ENCODE data around the gene RNF224. TPM values are rescaled to one million over a fixed set of nuclear protein-coding genes. Genes with fewer than 3 reads are reported as not detected.
"Not testable (repeated sequence)": the region's sequence is repeated elsewhere in the genome, so short reads cannot be mapped to it uniquely, and the experiment has no call there.

Gene RNF224
- total RNA-seq, 1 donor from 2014 or later, result 2.7 TPM

DNA sequence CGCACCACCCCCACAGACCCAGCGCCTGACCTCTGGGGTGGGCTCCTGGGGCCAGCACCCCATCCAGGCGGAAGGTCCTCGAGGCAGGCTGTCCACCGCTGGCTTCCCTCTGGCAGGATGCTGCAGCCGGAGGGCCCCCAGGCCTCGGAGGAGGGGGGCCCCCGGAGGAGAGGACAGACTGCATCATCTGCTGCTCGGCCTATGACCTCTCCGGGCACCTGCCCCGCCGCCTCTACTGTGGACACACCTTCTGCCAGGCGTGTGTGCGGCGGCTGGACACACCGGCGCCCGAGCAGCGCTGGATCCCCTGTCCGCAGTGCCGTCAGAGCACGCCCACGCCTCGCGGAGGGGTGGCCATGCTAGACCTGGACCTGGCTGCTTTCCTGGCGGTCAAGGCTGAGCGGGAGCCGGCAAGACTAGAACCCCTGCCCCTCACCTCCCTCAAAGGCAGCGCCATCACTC lies 1.2 kb downstream of the RNF224 start:
- ATAC-seq, result no peak

DNA sequence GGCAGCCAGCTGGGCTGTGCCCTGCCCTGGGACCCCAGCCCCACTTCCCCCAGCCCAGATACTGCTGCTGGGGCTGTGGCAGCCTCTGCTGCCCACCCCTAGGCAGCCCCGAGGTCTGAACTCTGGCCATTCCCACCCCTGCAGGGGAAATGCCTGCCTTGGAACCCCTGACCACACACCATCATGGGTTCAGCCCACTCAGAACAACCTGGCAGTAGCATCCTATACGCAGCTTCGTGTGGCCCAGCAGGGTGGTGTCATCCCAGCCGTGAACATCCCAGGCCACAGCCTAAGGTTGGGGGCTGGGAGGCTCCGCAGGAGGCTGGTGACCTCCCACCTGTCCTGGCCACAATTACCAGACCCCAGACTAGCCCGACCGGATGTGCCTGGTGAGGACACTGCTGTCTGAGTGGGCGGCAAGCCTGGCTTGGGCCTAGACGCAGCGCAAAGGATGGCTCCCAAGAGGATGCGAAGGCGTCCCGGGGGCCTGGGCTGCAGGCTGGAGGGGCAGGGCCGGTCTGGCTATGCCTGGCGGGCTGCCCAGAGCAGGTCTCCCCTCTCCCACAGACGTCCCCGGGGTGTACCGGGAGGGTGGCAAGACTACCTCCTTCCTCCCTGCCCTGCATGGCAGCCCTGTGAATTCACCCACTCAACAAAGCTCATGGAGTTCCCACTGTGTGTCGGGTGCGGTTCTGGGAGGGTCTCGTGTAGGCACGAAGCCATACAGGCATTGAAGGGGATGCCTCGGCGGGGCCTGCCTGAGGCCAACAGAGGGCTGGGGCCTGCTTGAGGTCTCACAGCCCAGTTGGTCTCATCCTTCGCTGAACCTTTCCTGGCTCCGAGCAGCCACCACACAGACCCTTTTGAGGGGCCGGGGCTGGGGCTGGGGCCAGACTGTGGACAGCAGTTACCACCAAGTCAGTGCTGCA lies 1.9 kb downstream of the RNF224 start:
- no peak for ATAC-seq

DNA sequence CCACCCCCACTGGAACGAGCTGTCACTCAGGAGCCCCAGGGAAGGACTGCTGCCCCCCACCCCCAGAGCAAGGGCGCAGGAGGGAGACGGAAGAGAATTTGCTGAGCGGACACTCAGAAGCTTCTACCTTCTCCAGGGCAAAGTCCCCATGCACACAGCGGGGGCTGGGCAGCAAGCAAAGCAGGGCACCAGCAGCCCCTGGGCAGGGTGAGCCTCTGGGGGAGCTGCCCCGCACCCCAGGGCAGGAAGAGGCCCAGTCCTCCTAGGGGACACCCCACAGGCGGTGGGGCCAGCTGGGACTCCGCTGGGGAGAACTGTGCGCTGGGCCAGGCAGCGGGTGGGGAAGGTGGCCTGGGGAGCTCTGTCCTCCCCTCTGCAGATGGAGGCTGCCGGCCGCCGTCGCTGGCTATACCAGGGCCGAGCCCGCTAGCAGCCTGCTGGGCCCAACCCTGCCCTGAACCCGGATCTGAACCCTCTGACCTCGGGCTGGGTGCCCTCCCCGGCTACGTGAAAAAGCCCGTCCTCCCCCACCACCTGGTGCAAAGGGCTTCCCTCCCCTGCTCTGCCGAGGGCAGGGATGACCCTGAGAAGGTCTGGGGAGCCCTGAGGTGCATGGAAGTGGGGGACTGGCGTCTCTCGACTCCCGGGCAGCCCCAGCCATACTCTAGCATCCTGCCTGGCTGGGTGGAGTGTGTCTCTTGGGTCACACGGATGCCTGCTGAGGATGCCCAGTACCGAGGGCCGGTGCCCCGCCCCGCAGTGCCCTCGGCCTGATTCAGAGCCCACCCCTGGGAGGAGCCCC lies 2.8 kb downstream of the RNF224 start:
- ATAC-seq, result no peak

DNA sequence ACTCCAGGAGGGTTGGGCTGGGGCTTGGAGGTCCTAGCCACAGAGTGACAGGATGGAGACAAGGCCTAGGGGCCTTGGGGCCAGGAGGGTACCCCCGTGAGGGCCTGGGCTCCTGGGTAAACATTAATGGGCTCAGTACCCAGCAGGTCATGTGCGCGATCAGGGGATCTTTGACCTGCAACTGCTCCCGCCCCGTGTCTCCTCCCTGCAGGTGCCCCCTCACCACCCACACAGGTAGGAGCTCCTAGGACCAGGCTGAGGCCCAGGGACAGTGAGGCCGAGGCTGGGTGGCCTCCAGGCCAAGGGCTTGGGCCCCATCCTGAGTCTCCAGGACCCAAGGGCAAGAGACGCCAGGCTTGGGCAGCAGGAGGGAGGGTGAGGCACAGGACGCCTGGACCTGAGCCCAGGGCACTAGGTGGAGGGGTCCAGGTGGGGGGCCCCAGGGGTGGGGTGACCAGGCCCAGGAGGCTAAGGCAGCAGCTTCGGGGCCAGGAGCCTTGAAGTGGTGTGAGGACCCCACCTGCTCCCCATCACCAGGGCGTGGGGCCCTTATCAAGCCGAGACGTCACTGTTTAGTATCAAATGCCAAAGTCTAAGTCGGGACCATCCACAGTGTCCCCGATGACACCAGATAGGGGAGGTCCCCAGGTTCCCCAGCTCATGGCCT lies 3.5 kb downstream of the RNF224 start, which contains the start of gene SLC34A3:
Gene SLC34A3, plus strand, starts transcription at position 197 of the 667 bp plus-strand sequence. CDS start 802 bp downstream, outside the sequence.
- ATAC-seq, result no peak

DNA sequence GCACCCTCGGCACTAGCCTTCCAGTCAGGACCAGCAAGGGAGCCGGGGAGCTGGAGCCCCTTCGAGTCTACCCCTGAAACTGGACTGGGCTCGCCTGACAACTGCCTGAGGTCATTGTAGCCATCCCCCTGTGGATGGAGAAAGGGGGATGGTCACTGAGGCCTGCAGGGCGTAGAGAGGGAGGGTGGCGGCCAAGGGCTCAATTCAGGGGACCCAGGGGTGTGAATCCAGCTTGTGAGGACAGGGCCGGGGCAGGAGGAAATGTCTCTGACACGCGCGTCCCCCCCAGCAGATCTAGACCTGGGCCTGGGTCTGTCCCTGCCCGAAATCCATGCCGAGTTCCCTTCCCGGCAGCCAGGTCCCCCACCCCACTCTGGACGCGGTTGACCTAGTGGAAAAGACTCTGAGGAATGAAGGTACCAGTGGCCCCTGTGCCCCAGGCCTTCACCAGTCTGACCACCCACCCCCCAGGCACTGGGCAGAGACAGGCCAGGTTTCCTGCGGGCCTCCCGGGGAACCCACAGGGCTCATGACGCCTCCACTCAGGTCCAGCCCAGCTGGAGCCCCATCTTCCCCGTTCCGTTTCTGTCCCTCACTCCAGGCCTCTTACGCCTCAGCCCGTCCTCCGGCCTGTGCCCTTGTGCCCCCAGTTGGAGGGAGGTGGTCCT lies 4.2 kb downstream of the RNF224 start:
- no peak for ATAC-seq

DNA sequence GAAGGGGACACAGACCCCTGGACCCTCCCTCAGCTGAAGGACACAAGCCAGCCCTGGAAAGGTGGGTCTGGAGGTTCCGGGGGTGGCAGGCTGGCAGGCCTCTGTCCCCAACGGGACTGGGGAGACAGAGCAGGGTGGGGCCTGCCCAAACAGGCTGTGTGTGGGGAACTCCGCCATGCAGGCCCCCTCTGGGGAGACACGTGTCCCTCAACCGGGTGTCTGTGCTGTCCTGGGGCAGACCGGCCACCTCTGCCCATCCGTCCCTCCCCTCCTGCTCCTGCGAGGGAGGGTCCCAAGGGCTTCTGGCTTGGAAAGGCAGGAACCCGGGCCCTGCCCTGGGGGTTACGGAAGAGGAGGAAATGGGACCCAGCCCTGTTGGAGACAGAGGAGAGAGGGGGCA lies 4.8 kb downstream of the RNF224 start:
- ATAC-seq, result no peak

DNA sequence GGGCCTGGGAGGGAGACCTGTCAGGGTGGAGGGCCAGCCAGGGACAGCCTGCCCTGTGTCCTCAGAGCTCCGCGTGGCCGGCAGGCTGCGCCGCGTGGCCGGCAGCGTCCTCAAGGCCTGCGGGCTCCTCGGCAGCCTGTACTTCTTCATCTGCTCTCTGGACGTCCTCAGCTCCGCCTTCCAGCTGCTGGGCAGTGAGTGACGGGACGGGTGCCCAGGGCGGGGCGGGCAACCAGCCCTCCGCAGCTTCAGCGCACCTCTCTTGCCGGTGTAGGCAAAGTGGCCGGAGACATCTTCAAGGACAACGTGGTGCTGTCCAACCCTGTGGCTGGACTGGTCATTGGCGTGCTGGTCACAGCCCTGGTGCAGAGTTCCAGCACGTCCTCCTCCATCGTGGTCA lies 5.2 kb downstream of the RNF224 start:
- no peak for ATAC-seq

DNA sequence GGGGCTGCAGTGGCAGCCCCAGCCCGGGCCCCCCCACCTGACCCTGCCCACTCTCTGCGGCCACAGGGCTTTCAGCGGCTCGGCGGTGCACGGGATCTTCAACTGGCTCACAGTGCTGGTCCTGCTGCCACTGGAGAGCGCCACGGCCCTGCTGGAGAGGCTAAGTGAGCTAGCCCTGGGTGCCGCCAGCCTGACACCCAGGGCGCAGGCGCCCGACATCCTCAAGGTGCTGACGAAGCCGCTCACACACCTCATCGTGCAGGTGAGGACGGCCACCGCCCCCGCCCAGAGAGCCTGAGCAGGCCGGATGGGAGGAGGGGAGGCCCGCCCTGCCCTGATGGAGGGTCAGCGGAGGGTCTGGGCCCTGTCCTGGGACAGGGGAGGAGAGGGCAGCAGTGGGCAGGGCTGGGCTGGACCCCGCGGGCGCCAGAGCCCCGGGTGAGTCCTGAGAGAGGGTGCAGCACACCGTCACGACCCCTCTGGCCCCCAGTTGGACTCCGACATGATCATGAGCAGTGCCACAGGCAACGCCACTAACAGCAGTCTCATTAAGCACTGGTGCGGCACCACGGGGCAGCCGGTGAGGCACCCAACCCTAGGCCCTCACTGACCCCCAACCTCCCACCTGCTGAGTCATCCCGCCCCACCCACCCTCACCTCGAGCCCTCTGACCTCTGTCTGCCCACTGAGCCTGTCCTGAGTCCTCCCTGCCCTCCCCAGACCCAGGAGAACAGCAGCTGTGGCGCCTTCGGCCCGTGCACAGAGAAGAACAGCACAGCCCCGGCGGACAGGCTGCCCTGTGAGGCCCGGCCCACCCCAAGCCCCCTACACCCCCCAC lies 6.1 kb downstream of the RNF224 start:
- peak; percentile 0 for ATAC-seq

DNA sequence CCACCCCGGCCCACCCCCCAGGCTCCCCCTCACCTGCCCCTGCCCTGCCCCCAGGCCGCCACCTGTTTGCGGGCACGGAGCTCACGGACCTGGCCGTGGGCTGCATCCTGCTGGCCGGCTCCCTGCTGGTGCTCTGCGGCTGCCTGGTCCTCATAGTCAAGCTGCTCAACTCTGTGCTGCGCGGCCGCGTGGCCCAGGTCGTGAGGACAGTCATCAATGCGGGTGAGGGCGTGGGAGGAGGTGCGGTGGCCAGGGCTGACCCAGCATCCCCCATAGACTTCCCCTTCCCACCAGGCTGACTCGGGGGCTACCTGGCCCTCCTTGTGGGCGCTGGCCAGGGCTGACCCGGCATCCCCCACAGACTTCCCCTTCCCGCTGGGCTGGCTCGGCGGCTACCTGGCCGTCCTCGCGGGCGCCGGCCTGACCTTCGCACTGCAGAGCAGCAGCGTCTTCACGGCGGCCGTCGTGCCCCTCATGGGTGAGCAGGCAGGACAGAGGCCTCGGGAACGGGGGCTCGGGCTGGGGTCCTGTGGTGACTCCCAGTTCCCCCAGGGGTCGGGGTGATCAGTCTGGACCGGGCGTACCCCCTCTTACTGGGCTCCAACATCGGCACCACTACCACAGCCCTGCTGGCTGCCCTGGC lies 6.9 kb downstream of the RNF224 start:
- ATAC-seq, result no peak

DNA sequence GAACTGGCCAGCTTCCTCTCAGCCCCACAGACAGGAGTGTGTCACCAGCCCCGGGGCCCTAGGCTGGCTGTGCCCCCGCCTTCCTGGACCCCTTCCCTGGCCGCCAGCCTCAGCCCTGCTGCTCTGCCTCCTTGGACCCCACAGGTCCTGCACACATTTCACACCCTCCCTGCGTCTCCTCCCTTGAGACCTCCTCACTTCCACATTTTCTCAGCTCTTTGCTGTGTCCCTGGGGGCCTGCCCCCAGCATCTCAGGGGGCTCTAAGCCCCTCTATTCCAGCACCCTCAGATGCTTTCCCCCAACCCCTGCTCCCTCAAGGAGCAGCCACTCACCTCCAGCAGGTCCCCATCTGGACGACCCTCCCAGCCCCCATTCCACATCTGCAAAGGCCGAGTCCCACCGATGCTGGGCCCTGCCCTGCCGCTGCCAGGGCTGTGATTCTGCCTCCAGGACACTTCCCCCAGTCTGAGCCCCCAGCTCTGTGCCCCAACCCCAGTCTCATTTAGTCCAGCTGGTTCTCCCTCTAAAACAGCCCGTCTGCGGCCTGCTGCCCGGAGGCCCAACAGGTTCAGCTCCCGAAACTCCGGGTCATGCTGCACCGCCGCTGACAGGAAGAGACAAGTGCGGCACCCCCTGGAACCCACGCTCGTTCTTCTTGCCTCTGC lies 7.6 kb downstream of the RNF224 start:
- ATAC-seq, result no peak

DNA sequence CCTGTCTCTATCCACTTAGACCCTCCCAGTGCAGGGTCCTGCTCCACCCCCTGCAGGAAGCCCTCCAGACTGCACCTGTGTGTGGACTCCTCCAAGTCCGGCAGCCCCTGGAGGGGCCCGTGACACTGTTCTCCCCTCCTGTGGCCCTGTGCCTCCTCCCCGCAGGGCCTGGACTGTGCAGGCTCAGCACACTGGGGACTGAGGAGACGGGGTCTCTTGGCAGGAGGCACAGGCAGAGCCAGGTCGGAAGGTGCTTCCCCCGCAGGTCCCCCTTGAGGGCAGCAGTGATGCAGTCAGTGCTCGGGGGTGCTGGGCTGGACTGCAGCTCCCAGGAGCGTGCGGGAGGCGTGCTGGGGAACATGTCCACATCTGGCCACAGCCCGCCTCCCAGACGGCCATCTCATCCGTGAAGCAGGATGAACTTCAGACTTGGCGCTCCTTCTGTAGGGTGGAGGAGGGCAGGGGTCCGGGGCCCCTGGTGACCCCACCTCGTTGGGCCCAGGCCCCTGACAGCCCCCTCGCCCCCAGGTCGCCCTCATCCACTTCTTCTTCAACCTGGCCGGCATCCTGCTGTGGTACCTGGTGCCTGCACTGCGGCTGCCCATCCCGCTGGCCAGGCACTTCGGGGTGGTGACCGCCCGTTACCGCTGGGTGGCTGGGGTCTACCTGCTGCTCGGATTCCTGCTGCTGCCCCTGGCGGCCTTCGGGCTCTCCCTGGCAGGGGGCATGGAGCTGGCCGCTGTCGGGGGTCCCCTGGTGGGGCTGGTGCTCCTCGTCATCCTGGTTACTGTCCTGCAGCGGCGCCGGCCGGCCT lies 8.3 kb downstream of the RNF224 start:
- ATAC-seq, result no peak

DNA sequence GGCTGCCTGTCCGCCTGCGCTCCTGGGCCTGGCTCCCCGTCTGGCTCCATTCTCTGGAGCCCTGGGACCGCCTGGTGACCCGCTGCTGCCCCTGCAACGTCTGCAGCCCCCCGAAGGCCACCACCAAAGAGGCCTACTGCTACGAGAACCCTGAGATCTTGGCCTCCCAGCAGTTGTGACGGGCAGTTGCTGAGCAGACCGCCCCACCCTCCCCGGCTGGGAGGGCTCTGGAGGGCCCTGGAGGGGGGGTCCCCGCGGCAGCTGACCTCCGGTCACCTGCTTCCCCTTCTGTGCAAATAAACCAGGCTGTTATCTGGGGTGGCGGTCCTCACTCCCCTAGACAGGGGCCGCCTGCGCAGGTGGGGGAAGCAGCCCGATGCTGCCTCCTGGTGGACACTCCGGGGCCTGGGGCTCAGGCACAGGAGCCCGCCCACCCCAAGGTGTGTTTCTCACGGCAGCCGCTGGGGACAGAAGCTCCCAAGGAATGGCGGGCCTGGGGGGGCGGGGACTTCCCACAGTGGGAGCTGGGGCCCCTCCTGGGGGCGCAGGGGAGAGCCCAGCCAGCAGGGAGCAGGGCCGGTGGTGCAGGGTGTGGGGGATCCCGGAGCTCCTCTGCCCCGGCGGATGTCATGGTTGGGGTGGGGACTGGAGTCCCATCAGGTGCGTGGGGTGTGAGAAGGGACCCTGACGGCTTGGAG lies 9.1 kb downstream of the RNF224 start:
- peak; percentile 42 for ATAC-seq

DNA sequence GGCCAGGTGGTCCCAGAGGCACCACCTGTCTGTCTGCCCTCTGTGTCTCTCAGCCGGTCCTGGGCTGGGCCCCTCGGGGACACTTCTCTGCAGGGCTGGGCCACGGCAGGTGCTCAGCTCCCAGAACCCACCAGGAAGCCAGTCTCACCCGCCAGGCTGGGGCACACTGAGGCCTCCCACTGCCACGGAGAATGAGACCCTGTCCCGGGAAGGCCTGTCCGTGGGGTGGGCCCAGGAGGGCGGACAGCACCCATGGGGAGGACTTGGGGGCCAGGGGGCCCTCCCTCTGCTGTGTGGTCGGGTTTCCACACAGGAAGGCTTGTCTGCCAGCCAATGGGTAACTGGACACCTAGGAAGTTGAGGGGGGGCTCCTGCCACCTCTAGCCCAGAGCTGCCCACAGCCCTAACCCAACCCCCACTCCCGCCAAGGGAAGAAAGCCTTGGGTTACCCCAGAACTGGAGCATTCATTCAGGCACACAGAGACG lies 9.7 kb downstream of the RNF224 start:
- ATAC-seq, result no peak

DNA sequence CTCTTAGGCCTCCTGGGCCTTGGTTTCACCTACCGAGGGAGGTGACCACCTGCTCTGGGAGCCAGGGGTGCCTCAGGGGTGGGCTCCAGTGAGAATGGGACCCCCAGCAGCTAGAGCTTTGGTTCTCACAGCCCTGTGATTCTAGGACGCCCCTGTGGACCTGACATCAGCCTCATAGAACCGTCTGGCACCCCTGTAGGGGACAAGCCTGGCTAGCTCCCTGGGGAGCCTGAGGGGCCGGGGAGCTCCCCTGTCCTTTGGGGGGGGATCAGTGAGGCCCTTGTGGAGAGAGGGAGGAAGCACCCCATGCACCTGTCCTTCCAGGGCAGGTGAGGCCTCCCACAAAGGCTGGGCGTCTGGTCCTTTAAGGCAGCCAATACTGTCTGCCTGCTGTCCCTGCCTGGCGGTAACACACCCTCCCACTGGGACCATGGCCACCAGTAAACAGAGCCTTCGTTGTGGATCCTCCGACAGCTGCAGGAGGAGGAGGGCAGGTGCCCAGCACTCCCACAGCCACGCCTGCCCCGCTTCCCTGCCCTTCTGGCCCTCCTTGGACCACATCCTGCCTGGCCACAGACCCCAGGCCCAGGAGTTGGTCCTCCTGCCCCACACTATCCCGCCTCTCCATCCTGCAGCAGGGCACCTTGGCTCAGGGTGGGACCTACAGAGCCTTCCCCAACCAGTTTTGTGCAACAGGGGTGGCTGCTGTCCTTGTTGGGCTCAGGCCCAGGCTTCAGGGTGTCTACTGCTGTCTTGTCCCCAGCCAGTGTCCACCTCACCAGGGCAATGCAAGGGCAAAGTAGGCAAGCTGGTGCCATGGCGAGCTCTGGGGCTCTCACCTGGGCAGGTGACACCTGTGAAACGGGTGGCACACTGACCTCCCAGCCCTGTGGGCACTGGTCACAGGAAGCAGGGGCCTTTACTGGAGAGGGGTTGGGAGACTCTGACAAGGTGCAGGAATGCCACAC lies 10.7 kb downstream of the RNF224 start:
- no peak for ATAC-seq

DNA sequence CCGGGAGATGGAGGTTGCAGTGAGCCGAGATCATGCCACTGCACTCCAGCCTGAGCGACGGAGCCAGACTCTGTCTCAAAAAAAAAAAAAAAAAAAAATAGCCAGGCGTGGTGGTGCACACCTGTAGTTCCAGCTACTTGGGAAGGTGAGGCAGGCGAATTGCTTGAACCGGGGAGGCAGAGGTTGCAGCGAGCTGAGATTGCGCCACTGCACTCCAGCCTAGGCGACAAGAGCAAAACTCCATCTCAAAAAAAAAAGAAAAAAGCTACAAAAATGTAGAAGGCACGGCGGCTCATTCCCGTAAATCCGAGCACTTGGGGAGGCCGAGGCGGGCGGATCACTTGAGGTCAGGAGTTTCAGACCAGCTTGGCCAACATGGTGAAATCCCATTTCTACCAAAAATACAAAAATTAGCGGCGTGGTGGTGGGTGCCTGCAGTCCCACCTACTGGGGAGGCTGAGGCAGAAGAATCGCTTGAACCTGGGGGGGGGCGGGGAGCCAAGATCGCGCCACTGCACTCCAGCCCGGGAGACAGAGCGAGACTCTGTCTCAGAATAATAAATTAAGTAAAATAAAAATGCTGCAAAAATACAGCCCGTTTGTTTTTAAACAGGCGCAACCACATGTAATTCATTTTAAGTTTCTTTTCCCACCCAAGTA lies 12.4 kb downstream of the RNF224 start:
- ATAC-seq, result not testable (repeated sequence)

DNA sequence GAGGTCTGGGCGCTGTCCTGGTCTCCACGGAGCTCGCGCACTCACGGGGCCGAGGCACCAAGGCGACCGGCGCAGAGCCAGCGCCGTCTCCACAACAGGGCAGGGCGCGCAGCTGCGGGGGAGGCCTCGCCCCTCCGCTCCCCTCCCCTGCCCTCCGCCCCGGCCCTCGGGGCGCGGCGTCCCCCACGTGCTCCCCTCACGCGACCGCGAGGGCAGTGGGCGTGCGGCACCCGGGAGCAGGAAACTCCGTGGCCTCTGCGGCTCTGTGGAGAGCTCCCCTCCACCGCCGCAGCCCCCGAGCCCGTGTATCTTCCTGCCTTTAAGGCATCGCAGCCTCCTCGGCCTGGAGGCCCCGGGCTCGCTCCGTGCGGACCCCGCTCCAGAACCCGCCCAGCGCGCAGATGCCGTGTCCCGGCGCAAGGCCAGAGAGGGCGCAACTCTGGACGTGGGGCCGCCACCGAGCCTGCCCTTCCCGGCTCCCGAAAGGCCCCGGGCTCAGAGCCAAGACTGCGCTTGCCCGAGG lies 13.1 kb downstream of the RNF224 start:
- ATAC-seq, result peak; percentile 38

All from esophagus mucosa (tissue), 1 donor.